Measurements from ENCODE around the gene STRA8. TPM values are rescaled to one million over a fixed set of nuclear protein-coding genes. Genes with fewer than 3 reads are reported as not detected.

Gene STRA8
- total RNA-seq, 2 donors from 2014 or later, result not detected

- no peaks in the 10 kb centered on the region for H3K36me3 ChIP-seq
- no peak for DNase-seq (ENCODE audit: low spot score)
Measured at GRCh38 chr7:135242096-135242684, 8.6 kb downstream of the STRA8 start.

GRCh38 chr7:135245226-135246190 lies 11.9 kb downstream of the STRA8 start:
- DNase-seq (ENCODE audit: low spot score), result peak; percentile 23
- no peaks in the 10 kb centered on the region for H3K4me1 ChIP-seq
- no peak overlapping the region for H3K4me3 ChIP-seq
- H3K27ac ChIP-seq, result no peak overlapping the region
- H3K27me3 ChIP-seq, result no peaks in the 10 kb centered on the region
- H3K36me3 ChIP-seq, result no peaks in the 10 kb centered on the region
- TF ChIP-seq CTCF (IDR thresholded peaks at IDR 0.05), result no peak
- no peaks in the 10 kb centered on the region for H3K9me3 ChIP-seq

More at GRCh38 chr7:135242096-135242684, 8.6 kb downstream of the STRA8 start:
- Histone ChIP-seq H3K4me3 (no peak overlapping the region), H3K9me3 (no peaks in the 10 kb centered on the region), H3K27me3 (no peaks in the 10 kb centered on the region), H3K4me1 (no peaks in the 10 kb centered on the region), H3K27ac (no peak overlapping the region)
- TF ChIP-seq CTCF (IDR thresholded peaks at IDR 0.05), result no peak

GRCh38 chr7:135246191-135246825 lies 12.7 kb downstream of the STRA8 start:
- Histone ChIP-seq H3K27ac (no peak overlapping the region), H3K36me3 (no peaks in the 10 kb centered on the region), H3K9me3 (no peaks in the 10 kb centered on the region), H3K4me3 (no peak overlapping the region), H3K27me3 (no peaks in the 10 kb centered on the region), H3K4me1 (no peaks in the 10 kb centered on the region)
- no peak for TF ChIP-seq CTCF (IDR thresholded peaks at IDR 0.05)
- peak; percentile 34 for DNase-seq (ENCODE audit: low spot score)

GRCh38 chr7:135247746-135248471 lies 14.3 kb downstream of the STRA8 start:
- H3K4me1 ChIP-seq, result no peaks in the 10 kb centered on the region
- H3K4me3 ChIP-seq, result no peak overlapping the region
- DNase-seq (ENCODE audit: low spot score), result peak; percentile 5
- no peaks in the 10 kb centered on the region for H3K36me3 ChIP-seq
- no peaks in the 10 kb centered on the region for H3K27me3 ChIP-seq
- no peak overlapping the region for H3K27ac ChIP-seq
- no peaks in the 10 kb centered on the region for H3K9me3 ChIP-seq
- no peak for TF ChIP-seq CTCF (IDR thresholded peaks at IDR 0.05)

- no peak overlapping the region for H3K4me3 ChIP-seq
- H3K27me3 ChIP-seq, result no peaks in the 10 kb centered on the region
- no peaks in the 10 kb centered on the region for H3K9me3 ChIP-seq
- no peak overlapping the region for H3K27ac ChIP-seq
- peak; percentile 5 for DNase-seq (ENCODE audit: low spot score)
- H3K4me1 ChIP-seq, result peaks cover 0 to 5% of the 10 kb centered on the region in 2 donors
- TF ChIP-seq CTCF (IDR thresholded peaks at IDR 0.05), result no peak
- H3K36me3 ChIP-seq, result no peaks in the 10 kb centered on the region
Measured at GRCh38 chr7:135248546-135248945, 14.9 kb downstream of the STRA8 start.
